K562 treated with DMSO at 1 percent for 4 hours (cell line): ENCODE measurements around the gene TPM2. TPM values are rescaled to one million over a fixed set of nuclear protein-coding genes. Genes with fewer than 3 reads are reported as not detected.

ENCODE experiments used
- total RNA-seq: library from RNA; unstranded; fragments of 300-600 nt; gene quantifications from 2 replicates; pipeline ENCODE4 v1.2.3, GENCODE V29; 2022; ENCODE audit not compliant: insufficient read depth

The TPM2 gene
- total RNA-seq, result 1.9 and 2.2 TPM in 2 replicates

DNA sequence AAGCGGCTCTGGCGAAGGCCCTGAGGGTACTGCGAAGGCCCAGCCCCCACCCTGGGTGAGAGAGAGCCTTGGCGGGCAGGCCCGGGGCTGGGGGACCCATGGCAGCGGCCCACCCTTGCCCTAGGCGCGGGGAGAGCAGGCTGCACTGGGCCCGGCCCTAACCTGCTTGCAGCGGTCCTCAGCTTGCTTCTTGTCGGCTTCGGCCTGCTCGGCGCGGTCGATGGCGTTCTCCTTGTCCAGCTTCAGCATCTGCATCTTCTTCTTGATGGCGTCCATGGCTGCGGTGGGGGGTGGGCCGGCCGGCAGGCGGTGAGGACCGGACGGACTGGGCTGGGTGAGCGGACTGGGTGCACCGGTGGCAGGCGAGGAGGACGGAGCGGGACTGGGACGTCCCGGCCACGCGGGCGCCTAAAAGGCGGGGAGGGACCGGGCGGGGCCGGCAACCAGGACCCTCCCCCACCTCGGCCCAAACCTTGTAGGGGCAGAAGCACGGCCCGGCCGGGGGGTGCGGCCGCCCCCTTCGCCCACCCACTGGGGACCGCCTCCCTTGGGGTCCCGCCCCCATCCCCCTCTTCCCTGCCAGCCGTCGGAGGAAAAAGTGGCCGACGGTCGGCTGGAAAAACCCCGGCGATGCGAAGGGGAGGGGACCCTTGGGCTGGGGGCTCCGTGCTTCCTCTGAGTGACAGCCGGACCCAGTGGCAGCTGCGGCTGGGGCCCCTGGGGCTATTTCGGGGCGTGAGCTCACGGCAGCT is at the start of gene TPM2:
Gene TPM2 (minus strand): TSS at position 384 of the 752 bp plus-strand sequence. CDS start 108 bp downstream, at position 276.

DNA sequence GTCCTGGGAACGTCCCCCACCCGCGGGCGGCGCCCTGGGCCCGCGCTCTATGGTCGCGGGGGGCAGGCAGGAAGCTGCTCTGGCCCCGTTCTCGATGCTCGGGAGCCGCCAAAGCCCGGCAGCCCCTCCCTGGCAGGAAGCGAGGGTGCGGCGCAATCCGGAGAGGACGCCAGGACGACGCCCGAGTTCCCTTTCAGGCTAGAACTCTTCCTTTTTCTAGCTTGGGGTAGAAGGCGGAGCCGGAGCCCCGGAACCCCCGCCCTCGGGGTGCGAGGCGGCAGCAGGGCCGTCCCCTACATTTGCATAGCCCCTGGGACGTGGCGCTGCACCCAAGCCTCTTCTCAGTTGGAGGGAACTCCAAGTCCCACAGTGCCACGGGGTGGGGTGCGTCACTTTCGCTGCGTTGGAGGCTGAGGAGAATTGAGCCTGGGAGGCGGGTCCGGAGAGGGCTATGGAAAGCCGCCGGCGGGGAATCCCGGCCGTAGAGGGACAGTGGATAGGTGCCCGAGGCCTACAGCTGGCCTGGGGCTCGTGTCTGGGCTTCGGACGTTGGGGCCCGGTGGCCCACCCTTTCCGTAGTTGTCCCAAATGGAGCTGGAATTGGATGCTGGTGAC is 42.6 kb upstream of the TPM2 start, which contains the start of the genes CREB3 and TLN1:
Gene CREB3 (plus strand): TSS at position 482 of the 615 bp plus-strand sequence. CDS start 107 bp downstream, at position 589.
Gene TLN1 (minus strand): TSS at position 11 of the 615 bp plus-strand sequence. CDS start 6,501 bp downstream, outside the sequence.

DNA sequence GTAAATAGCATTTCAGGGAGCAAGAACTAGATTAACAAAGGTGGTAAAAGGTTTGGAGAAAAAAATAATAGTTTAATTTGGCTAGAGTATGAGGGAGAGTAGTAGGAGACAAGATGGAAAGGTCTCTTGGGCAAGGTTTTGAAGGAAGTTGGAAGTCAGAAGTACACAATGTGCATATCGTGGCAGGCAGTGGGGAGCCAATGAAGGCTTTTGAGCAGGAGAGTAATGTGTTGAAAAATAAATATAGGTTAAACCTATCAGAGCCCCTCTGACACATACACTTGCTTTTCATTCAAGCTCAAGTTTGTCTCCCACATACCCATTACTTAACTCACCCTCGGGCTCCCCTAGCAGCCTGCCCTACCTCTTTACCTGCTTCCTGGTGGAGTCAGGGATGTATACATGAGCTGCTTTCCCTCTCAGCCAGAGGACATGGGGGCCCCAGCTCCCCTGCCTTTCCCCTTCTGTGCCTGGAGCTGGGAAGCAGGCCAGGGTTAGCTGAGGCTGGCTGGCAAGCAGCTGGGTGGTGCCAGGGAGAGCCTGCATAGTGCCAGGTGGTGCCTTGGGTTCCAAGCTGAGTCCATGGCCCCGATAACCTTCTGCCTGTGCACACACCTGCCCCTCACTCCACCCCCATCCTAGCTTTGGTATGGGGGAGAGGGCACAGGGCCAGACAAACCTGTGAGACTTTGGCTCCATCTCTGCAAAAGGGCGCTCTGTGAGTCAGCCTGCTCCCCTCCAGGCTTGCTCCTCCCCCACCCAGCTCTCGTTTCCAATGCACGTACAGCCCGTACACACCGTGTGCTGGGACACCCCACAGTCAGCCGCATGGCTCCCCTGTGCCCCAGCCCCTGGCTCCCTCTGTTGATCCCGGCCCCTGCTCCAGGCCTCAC is 16.3 kb downstream of the TPM2 start, which contains the start of gene CA9:
Gene CA9 (plus strand): TSS at position 797 of the 893 bp plus-strand sequence. CDS start 32 bp downstream, at position 829.

DNA sequence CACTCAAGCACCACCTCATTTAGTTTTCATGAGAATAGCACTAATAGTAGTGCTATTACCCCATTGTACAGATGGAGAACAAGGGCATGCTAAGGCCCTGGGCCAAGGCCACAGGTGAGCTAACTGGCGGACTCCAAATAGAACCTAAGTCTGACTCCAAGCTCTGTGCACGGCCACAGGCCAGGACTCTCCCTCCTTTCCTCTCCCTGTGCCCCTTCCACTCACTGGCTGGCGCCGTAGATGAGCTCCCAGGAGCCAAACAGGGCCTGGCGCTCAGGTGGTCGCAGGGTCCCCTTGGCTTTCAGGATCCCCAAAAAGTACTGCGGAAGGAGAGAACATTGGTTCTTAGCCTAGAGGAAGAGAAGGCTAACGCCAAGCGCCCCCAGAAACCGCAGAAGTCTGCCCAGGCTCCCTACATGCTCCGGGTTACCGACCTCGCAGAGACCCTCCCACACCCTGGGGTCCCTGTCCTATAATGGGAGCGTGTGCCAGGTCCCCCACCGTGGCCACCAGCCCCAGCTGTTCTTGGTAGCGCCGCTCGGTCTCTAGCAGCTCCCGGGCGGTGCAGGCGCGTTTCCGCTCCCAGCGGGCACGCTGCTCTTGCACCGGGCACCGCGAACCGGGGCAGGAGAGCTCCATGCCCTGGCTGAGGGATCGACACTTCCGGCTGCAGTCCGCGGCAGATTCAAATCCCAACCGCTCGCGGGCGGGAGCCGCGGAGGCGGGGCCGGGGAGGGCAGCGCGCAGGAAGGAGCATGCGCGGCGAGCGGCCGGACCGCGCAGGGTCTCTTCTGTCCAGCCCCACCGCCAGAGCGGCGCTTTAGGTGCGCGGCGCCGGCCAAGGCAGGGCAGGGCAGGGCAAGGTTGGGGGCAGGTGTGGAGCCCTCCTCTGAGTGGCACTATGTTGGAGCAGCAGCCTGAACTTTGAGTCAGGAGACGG is 24.9 kb downstream of the TPM2 start, which contains the start of gene ARHGEF39:
Gene ARHGEF39 (minus strand): TSS at position 665 of the 940 bp plus-strand sequence. CDS start 26 bp downstream, at position 639.

DNA sequence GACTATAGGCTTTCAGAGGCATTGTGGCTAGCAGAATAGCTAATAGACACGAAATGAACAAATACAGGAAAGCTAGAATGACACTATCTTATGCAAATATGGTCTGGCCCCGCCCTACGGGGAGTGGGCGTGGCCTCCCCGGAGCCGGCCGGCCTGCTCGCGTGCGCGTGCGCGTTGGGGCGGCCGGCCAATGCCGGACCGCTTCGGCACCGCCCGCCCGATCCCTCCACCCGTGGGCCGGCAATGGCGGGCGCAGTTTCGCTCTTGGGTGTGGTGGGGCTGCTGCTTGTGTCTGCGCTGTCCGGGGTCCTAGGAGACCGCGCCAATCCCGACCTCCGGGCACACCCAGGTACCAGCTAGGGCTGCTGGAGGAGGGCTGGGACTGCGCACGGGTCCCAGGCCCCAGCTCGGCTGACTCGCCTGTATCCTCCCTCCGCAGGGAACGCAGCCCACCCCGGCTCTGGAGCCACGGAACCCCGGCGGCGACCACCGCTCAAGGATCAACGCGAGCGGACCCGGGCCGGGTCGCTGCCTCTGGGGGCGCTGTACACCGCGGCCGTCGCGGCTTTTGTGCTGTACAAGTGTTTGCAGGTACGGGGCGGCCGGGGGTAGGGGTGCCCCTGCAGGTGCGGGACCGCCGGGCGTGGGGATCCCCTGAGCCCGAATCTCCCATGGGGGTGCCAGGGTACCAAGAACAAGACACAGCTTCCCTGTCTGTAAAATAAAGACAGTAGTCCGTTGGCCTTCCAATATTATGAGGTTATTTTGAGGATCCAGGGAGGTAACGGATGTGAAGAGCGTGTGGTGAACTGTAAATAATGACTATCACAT is 31.4 kb downstream of the TPM2 start, which contains the start of gene CCDC107:
Gene CCDC107 (plus strand): TSS at position 156 of the 831 bp plus-strand sequence. CDS start 88 bp downstream, at position 244.

DNA sequence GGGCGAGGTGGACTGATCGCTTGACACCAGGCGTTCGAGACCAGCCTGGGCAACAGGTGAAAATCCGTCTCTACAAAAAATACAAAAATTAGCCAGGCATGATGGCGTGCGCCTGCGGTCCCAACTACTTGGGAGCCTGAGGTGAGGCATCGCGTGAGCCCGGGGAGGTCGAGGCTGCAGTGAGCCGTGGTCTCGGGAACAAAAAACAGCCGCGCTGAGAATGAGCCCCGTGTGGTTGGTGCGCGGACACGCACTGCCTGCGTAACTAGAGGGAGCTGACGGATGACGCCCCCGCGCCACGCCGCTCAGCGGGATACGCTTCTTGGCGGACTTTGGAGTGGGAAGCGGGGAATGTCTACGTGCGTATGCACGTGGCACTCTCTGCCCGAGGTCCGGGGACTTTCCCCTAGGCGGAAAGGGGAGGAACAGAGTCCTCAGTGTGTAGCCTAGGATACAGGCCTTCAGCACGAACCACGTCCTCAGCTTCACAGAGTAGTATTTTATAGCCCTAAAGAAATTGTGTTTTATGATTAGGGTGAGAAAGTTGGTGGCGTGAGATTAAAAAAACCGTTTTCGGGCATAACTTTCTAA is 32.1 kb downstream of the TPM2 start, which contains the start of gene RMRP:
Gene RMRP (minus strand): TSS at position 474 of the 591 bp plus-strand sequence.

DNA sequence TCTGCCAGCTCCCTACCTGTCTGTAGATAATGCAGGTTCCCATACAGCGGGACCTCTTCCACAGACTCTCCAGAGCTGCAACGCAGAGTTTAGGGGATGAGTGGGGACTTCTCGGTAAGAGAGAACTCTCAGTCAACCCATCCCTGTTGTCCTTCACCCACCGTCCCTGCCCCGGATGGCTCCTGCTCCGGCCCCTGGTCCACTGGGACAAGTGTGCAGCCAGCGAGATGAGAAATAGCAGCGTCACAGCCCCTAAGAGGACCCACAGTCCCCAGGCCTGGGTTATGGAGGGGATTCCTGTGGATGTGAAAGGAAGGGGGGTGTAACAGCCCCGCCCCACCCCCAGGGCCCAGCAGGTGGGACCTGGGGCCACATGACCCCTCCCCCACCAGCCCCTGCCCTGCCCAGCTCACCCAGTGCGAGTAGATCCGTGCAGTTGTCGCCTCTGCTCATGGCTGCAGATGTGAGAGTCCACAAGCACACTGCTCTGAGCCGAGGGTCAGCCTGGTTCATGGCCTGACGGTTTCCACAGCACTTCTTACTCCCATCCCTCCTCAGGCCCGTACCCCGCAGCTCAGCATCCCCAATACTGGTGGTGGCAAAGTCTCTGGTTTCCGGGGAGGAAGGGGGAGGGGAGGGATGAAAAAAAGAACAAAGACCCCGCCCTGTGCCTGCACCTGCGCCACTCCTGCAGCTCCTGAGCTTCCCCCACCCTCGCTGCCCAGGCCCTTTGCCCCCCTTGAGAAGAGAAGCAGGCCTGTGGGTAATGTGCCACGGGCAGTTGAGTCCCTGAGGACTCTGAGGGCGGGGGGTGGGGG is 39.2 kb downstream of the TPM2 start, which contains the start of gene SIT1:
Gene SIT1 (minus strand): TSS at position 591 of the 818 bp plus-strand sequence. CDS start 78 bp downstream, at position 513.

Other genes with a start within 250 kb of the TPM2 start
- gene RUSC2, start 199.8 kb downstream of the TPM2 start, total RNA-seq, result 7.0 and 7.2 TPM in 2 replicates
- gene TESK1, start 84.7 kb downstream of the TPM2 start, total RNA-seq, result 10.1 and 13.6 TPM in 2 replicates
- not detected in 2 replicates for gene CD72, start 71.5 kb downstream of the TPM2 start, total RNA-seq
- not detected in 2 replicates for gene SIT1, start 39.0 kb downstream of the TPM2 start, total RNA-seq
- not detected in 2 replicates for gene RMRP, start 31.9 kb downstream of the TPM2 start, total RNA-seq
- gene CCDC107, start 31.6 kb downstream of the TPM2 start, total RNA-seq, result 13.5 and 16.9 TPM in 2 replicates
- gene ARHGEF39, start 24.7 kb downstream of the TPM2 start, total RNA-seq, result 6.1 and 7.2 TPM in 2 replicates
- gene CA9, start 16.0 kb downstream of the TPM2 start, total RNA-seq, result not detected in 2 replicates
- gene TLN1, start 42.3 kb upstream of the TPM2 start, total RNA-seq, result 168 and 169 TPM in 2 replicates
- 20.5 and 28.7 TPM in 2 replicates for gene CREB3, start 42.7 kb upstream of the TPM2 start, total RNA-seq
- gene GBA2, start 59.3 kb upstream of the TPM2 start, total RNA-seq, result 41.2 and 50.0 TPM in 2 replicates
- gene RGP1, start 59.4 kb upstream of the TPM2 start, total RNA-seq, result 5.8 and 6.1 TPM in 2 replicates
- not detected in 2 replicates for gene MSMP, start 64.4 kb upstream of the TPM2 start, total RNA-seq
- gene NPR2, start 101.7 kb upstream of the TPM2 start, total RNA-seq, result 2.5 and 6.6 TPM in 2 replicates
- not detected in 2 replicates for gene SPAG8, start 122.3 kb upstream of the TPM2 start, total RNA-seq
- gene HINT2, start 125.1 kb upstream of the TPM2 start, total RNA-seq, result 50.0 and 72.5 TPM in 2 replicates
- gene FAM221B, start 138.8 kb upstream of the TPM2 start, total RNA-seq, result not detected in 2 replicates
- 1.1 and 1.8 TPM in 2 replicates for gene TMEM8B, start 139.3 kb upstream of the TPM2 start, total RNA-seq
- not detected in 2 replicates for gene OR13J1, start 180.5 kb upstream of the TPM2 start, total RNA-seq
- gene HRCT1, start 216.3 kb upstream of the TPM2 start, total RNA-seq, result not detected in 2 replicates
- gene SPAAR, start 219.6 kb upstream of the TPM2 start, total RNA-seq, result not detected in 2 replicates